WERI-Rb-1 (cell line): Measurements from ENCODE around the gene RARRES1.

Experiments used
- DNase-seq: peaks from one replicate; pipeline ENCODE4 v3.0.0-alpha.2; 2020
- H3K27ac ChIP-seq: fragments of 250-450 bp; sonication (Bioruptor Pico); 2 replicates; pipeline ENCODE4 v1.5.1; 2020; ENCODE audit warnings: mild to moderate bottlenecking, moderate library complexity
- H3K27me3 ChIP-seq: fragments of 250-450 bp; sonication (Bioruptor Pico); 2 replicates; pipeline ENCODE4 v1.5.1; 2021; ENCODE audit warnings: mild to moderate bottlenecking, low read depth, moderate library complexity; ENCODE audit not compliant: insufficient read depth, severe bottlenecking
- H3K36me3 ChIP-seq: fragments of 250-450 bp; sonication (Bioruptor Pico); 2 replicates; pipeline ENCODE4 v1.5.1; 2020; ENCODE audit warnings: mild to moderate bottlenecking, moderate library complexity
- H3K4me3 ChIP-seq: 2 replicates; pipeline ENCODE4 v1.5.1; 2011; ENCODE audit warnings: low read depth, mild to moderate bottlenecking, control low read depth, low read length
- H3K9me3 ChIP-seq: fragments of 250-450 bp; sonication (Bioruptor Pico); 2 replicates; pipeline ENCODE4 v1.5.1; 2021; ENCODE audit warnings: mild to moderate bottlenecking, moderate library complexity; ENCODE audit not compliant: severe bottlenecking
- CTCF ChIP-seq: IDR thresholded peaks from 2 replicates; pipeline ENCODE4 v1.5.1; 2011; ENCODE audit warnings: low read depth, mild to moderate bottlenecking, control low read depth, inconsistent platforms, low read length

RARRES1 gene

GRCh38 chr3:158743664-158744566, 11.7 kb upstream of the RARRES1 start:
- Histone ChIP-seq H3K36me3 (no peaks in the 10 kb centered on the region), H3K27me3 (no peaks in the 10 kb centered on the region), H3K4me3 (no peak overlapping the region), H3K27ac (no peak overlapping the region), H3K9me3 (no peaks in the 10 kb centered on the region)
- no peak for TF ChIP-seq CTCF
- no peak for DNase-seq

DNA sequence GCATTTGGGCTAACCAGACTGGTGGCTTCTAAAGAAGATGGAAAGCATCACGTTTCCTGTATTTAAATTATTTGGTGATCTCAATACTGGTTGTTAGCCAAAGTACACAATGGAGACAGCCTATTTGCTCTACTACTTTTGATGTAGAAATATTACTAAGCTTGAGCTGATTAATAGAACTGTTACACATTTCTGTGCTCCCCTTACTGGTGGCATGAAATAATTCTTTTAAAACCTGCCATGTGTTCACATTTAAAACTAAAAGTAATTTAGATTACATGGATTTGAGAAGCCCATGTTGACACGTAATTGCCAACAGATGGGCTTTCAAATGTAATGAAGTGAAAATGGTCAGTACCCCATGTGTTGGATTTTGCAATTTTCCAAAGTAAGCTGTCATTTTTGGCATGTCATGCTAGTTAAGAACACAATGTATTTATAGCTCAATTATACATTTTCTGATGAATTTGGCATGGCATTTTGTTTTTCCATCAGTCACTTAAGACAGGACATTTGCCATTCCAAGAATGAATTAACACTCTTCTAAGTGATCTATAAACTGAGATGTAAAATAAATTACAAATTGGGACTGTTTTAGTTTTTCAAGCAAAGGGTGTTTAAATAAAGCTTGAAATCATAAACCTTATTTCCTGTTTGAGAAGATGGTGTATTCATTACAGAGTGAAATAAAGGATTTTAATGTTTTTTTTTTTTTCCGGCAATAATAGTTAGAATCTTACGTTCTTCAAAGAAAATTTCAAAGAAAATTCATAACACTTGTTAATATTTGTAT, 10.8 kb upstream of the RARRES1 start:
- Histone ChIP-seq H3K27me3 (no peaks in the 10 kb centered on the region), H3K36me3 (no peaks in the 10 kb centered on the region), H3K9me3 (no peaks in the 10 kb centered on the region), H3K27ac (no peak overlapping the region), H3K4me3 (no peak overlapping the region)
- no peak for TF ChIP-seq CTCF
- DNase-seq = no peak

- Histone ChIP-seq H3K4me3 (no peak overlapping the region), H3K27me3 (no peaks in the 10 kb centered on the region), H3K9me3 (no peaks in the 10 kb centered on the region), H3K27ac (no peak overlapping the region), H3K36me3 (no peaks in the 10 kb centered on the region)
- no peak for TF ChIP-seq CTCF
- no peak for DNase-seq
Observed at GRCh38 chr3:158739661-158740060, 7.4 kb upstream of the RARRES1 start.

DNA sequence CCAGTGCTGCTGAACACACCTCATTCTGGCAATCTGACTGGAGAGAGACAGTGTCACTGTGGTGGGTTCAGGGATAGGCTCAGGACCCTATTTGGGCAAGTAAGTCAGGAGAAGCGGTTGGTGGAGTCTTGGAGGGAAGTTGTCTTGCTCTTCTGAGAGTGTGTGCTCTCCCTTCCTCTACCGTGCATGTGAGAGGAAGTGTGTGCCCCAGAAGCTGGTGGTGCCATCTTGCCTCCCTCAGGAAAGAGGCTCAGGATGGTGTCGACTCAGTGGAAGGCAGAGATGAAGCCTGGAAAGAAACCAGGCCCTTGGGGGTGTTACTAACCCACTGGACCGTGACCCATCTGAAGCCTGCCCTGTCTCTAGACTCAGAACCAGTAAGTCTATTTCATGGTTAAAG, 6.8 kb upstream of the RARRES1 start:
- no peaks in the 10 kb centered on the region for H3K36me3 ChIP-seq
- no peak overlapping the region for H3K27ac ChIP-seq
- no peaks in the 10 kb centered on the region for H3K27me3 ChIP-seq
- H3K9me3 ChIP-seq = no peaks in the 10 kb centered on the region
- DNase-seq = no peak
- no peak for TF ChIP-seq CTCF
- no peak overlapping the region for H3K4me3 ChIP-seq

GRCh38 chr3:158738653-158739052, 6.4 kb upstream of the RARRES1 start:
- Histone ChIP-seq H3K27me3 (no peaks in the 10 kb centered on the region), H3K9me3 (no peaks in the 10 kb centered on the region), H3K36me3 (no peaks in the 10 kb centered on the region), H3K27ac (no peak overlapping the region), H3K4me3 (no peak overlapping the region)
- no peak for TF ChIP-seq CTCF
- DNase-seq = no peak
